HG03439 (cell line): ENCODE measurements around the gene EZH2.
A peak's percentile ranks its signal among the peaks of the same experiment; 100 is the strongest.

Experiments
- ATAC-seq: cut with Tn5 transposase; IDR thresholded peaks from one replicate; pipeline ENCODE4 v1.9.1; 2021; ENCODE audit warnings: mild to moderate bottlenecking, moderate library complexity; ENCODE audit not compliant: unreplicated experiment

EZH2 gene

GRCh38 chr7:148901178-148901577 lies 17.1 kb upstream of the EZH2 start:
- ATAC-seq = no peak

GRCh38 chr7:148898845-148899484 lies 14.9 kb upstream of the EZH2 start:
- no peak for ATAC-seq

DNA sequence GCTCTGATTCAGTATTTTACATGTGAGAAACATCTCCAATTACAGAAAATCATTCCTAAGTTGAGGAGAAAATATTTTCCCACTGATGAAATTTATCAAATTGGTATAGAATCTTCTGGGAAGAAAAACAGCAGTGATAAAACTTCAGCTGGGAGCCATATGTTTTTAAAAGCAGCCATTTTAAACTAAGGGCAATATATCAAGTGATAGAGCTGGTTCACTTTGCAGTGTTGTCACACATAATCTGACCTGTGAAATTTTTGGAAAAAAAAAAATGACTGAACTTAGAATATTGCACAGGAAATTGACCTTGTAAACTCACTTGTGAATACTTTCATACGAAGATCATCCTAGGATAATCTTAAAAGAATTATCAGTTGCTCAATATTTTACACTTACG lies 10.5 kb upstream of the EZH2 start:
- ATAC-seq = no peak

- no peak for ATAC-seq
These were observed 9.0 kb upstream of the EZH2 start for GRCh38 chr7:148893071-148893470.

GRCh38 chr7:148888300-148888699 lies 4.2 kb upstream of the EZH2 start:
- ATAC-seq = no peak

DNA sequence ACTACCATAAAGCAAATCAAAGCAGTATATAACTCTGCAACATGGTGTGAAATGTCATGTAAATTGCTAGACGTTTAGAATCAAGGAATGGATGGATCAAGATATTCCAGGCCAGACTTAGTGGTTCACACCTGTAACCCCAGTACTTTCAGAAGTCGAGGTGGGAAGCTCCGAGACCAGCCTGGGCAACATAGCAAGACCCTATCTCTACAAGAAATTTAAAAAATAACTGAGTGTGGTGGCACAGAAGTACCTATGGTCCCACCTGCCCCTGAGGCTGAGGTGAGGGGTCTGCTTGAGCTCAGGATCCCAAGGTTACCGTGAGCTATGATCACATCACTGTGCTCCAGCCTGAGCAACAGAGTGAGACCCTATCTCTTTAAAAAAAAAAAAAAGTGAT lies 2.8 kb upstream of the EZH2 start:
- ATAC-seq = no peak

DNA sequence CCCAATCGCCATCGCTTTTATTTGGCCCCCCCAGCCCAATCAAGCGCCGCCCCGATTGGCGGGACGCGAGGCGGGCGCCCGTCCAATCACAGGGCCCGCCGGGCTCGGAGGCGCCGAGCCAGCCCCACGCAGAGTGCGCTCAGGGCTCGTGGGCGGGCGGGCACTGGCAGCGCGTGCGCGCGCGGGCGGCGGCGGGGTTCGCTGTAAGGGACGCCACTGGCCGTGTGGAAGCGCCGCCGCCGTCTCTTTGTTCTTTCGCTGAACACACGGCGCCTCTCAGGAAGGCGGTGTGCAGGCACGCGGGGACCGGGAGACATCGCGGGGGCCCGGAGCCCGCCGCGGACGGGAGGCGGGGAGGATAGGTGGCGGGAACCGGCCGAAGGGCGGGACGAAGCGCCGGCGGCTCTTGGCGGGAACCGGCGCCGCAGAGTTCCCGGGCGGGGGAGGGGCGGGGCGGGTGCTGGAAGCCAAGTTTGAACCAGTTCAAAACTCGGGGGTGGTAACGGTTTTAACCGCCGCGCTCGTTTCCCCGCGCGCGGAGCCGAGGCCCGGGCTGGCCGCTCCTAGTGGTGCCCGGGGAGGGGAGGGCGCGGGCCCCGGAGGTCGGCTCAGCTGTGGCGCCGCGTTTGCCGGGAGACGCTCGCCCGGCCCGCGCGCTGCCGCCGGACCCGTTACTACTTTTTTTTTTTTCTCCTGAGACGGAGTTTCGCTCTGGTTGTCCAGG lies 370 bp upstream of the EZH2 start:
- peak; percentile 88 for ATAC-seq

- peak; percentile 22 for ATAC-seq
These were observed 634 bp downstream of the EZH2 start for GRCh38 chr7:148883266-148884048.

- no peak for ATAC-seq
These were observed 1.2 kb downstream of the EZH2 start for GRCh38 chr7:148882841-148883265.

- ATAC-seq = no peak
These were observed 1.9 kb downstream of the EZH2 start for GRCh38 chr7:148882192-148882591.

GRCh38 chr7:148878317-148878716 lies 5.8 kb downstream of the EZH2 start:
- no peak for ATAC-seq

- ATAC-seq = no peak
These were observed 6.6 kb downstream of the EZH2 start for GRCh38 chr7:148877517-148877916.

DNA sequence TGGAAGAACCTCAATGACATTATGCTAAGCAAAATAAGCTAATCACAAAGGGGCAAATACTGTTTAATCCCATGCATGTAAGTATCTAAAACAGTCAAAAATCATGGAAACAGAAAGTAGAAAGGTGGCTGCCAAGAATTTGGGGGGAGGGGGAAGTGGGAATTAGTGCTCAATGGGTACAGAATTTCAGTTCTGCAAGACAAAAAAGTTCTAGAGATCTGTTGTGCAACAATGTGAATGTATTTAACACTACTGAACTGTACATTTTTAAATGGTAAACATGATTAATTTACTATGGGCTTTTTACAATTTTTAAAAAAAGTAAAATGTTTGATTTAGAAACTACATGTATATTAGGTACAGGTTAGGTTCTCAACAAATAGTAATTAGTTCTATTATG lies 11.9 kb downstream of the EZH2 start:
- ATAC-seq = no peak

GRCh38 chr7:148871551-148871950 lies 12.5 kb downstream of the EZH2 start:
- no peak for ATAC-seq

GRCh38 chr7:148871030-148871429 lies 13.1 kb downstream of the EZH2 start:
- ATAC-seq = no peak

DNA sequence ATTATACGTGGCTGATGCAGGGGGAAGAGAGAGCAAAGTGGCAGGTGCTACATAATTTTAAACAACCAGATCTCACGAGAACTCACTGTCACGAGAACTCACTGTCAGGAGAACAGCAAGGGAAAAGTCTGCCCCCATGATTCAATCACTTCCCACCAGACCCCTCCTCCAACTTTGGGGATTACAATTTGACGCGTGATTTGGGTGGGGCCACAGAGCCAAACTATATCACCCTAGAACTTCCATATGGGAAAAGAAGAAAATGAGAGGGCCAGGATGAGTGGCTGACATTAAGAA lies 15.8 kb downstream of the EZH2 start:
- no peak for ATAC-seq

- no peak for ATAC-seq
These were observed 16.3 kb downstream of the EZH2 start for GRCh38 chr7:148867596-148868377.

- ATAC-seq = no peak
These were observed 17.7 kb downstream of the EZH2 start for GRCh38 chr7:148866362-148866761.

GRCh38 chr7:148865283-148865682 lies 18.8 kb downstream of the EZH2 start:
- no peak for ATAC-seq

GRCh38 chr7:148863324-148863723 lies 20.8 kb downstream of the EZH2 start:
- no peak for ATAC-seq

GRCh38 chr7:148862481-148862880 lies 21.6 kb downstream of the EZH2 start:
- no peak for ATAC-seq
